Transverse colon (tissue), 4 donors: ENCODE data around the gene OAT. TPM values are rescaled to one million over a fixed set of nuclear protein-coding genes. Genes with fewer than 3 reads are reported as not detected.

Experiments used
- DNase-seq: peaks from one replicate; pipeline ENCODE4 v3.0.0-alpha.2; 2019
- H3K27ac ChIP-seq, 4 donors: fragments of 200-600 bp; sonication (generic); 2 replicates each; pipeline ENCODE4 v1.5.1; 2016 to 2018; ENCODE audit warnings: inconsistent platforms in 4 of 4
- H3K27me3 ChIP-seq: fragments of 200-600 bp; sonication (generic); 2 replicates; pipeline ENCODE4 v1.5.1; 2017; ENCODE audit warnings: inconsistent platforms
- H3K36me3 ChIP-seq, 4 donors: fragments of 200-600 bp; sonication (generic); 2 replicates each; pipeline ENCODE4 v1.5.1; 2017 to 2019; ENCODE audit warnings: inconsistent platforms in 4 of 4
- H3K4me1 ChIP-seq, 4 donors: fragments of 200-600 bp; sonication (generic); 2 replicates each; pipeline ENCODE4 v1.5.1; 2017 to 2020; ENCODE audit warnings: inconsistent platforms in 4 of 4
- H3K4me3 ChIP-seq, 4 donors: fragments of 200-600 bp; sonication (generic); 1 replicate in 1 of 4; 2 replicates in 3 of 4; pipeline versions ENCODE4 v1.5.1 to v1.6.1; 2017 to 2019; ENCODE audit warnings: inconsistent platforms in 4 of 4
- H3K9me3 ChIP-seq, 2 donors: fragments of 200-600 bp; sonication (generic); 2 replicates each; pipeline ENCODE4 v1.5.1; 2017 to 2019; ENCODE audit warnings: inconsistent platforms in 2 of 2
- EP300 ChIP-seq: sonication (generic); formaldehyde crosslinking; IDR thresholded peaks from one replicate; pipeline ENCODE4 v1.6.1; 2017; ENCODE audit warnings: antibody characterized with exemption, low read depth
- POLR2A ChIP-seq: fragments of 450-650 bp; IDR thresholded peaks from one replicate; pipeline ENCODE4 v1.6.1; 2016; ENCODE audit warnings: antibody characterized with exemption, mild to moderate bottlenecking, moderate library complexity
- POLR2AphosphoS5 ChIP-seq, 3 donors: sonication (generic); formaldehyde crosslinking; IDR thresholded peaks; one replicate each; pipeline ENCODE4 v1.6.1; 2016; ENCODE audit warnings: antibody characterized with exemption in 3 of 3
- WGBS, 2 donors: methylation state at CpG; one replicate each; pipeline ENCODE4 v1.1.5; 2018; ENCODE audit warnings: low coverage in 1 of 2; 5-methylcytosine and 5-hydroxymethylcytosine counted together
- in situ Hi-C, 4 donors: fragments of 200-750 bp; cut with MboI; loops; one replicate each; pipeline versions ENCODE4 v1.15.0 to v1.15.1; 2017; ENCODE audit warnings: low sequenced_read_pairs in 3 of 4, low pct_ligation_motif_present in 1 of 4, low pct_unique_long_range_greater_than_20kb in 1 of 4
- intact Hi-C: fragments of 100-400 bp; cut with DNase I; formaldehyde crosslinking; loops from one replicate; pipeline ENCODE4 v1.15.1; 2023; ENCODE audit warnings: low total_unique reads
- total RNA-seq, 4 donors: library from RNA; depleted of rRNA; stranded (reverse); fragments of >200 nt; gene quantifications; one replicate each; pipeline ENCODE4 v1.1.0, GENCODE V29; 2016
- TF ChIP-seq, protein P1 (sequence below), 5 experiments: fragments of 200-600 bp in 3 of 5; fragments of 450-650 bp in 2 of 5; sonication (generic) in 3 of 5; IDR thresholded peaks; 1 replicate in 2 of 5; 2 replicates in 3 of 5; pipeline ENCODE4 v1.5.1; 2016 to 2017; ENCODE audit warnings: antibody characterized with exemption in 5 of 5, inconsistent platforms in 3 of 5, mild to moderate bottlenecking in 2 of 5, moderate library complexity in 1 of 5

The OAT gene
- total RNA-seq, 4 donors from 2014 or later = 22.1 to 89.3 (median 60.9) TPM

DNA sequence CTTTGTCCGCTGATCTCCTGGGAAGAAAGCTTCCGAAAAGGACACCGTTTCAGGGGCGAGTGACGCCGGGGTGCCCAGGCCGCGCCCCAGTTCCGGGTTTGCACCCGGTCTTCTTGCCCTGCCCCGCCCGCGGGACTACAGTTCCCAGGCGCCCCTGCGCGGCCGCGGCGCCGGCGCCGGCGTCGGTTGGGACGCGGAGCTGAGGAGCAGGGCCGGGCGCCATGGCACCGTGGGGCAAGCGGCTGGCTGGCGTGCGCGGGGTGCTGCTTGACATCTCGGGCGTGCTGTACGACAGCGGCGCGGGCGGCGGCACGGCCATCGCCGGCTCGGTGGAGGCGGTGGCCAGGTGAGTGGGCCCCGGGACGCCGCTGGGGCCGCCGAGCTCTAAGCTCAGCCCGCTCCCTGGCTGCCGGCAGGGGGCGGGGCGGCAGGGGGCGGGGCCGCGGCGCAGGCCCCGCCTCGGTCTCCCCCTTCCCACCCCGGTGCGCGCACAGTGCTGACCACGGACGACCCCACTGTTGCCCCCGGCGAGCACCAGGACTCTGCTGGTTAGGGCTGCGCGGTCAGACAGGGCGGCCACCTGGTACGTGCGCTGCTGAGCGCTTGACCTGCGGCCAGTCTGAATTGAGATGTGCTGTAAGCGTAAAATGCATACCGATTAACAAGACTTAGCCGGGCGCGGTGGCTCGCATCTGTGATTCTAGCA is 43.1 kb upstream of the OAT start, which contains the start of gene LHPP:
Gene LHPP (plus strand): TSS at position 182 of the 706 bp plus-strand sequence. CDS start 40 bp downstream, at position 222.
- WGBS, 2 donors = 0 to 1% methylated on average over 7 to 37 of the region's 81 CpGs
- intact Hi-C loops (no loop called here), in situ Hi-C loops (no loop called here)
- peaks cover 5 to 20% (median 16%) of the 10 kb centered on the region in 4 donors for H3K4me1 ChIP-seq
- H3K4me3 ChIP-seq = peak within 1 kb of the TSS; percentile 71 to 87 (median 81)
- TF ChIP-seq EP300 (no peak), POLR2AphosphoS5 (IDR thresholded peaks at IDR 0.05) (peak in 1 of 3 donors; percentile 63), POLR2A (peak; percentile 43)
- TF ChIP-seq, protein P1, sequence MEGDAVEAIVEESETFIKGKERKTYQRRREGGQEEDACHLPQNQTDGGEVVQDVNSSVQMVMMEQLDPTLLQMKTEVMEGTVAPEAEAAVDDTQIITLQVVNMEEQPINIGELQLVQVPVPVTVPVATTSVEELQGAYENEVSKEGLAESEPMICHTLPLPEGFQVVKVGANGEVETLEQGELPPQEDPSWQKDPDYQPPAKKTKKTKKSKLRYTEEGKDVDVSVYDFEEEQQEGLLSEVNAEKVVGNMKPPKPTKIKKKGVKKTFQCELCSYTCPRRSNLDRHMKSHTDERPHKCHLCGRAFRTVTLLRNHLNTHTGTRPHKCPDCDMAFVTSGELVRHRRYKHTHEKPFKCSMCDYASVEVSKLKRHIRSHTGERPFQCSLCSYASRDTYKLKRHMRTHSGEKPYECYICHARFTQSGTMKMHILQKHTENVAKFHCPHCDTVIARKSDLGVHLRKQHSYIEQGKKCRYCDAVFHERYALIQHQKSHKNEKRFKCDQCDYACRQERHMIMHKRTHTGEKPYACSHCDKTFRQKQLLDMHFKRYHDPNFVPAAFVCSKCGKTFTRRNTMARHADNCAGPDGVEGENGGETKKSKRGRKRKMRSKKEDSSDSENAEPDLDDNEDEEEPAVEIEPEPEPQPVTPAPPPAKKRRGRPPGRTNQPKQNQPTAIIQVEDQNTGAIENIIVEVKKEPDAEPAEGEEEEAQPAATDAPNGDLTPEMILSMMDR (IDR thresholded peaks at IDR 0.05) = peak in 4 of 5 experiments; percentile 43 to 64 (median 52)
- H3K27me3 ChIP-seq = no peaks in the 10 kb centered on the region
- H3K9me3 ChIP-seq = no peaks in the 10 kb centered on the region
- peak; percentile 91 for DNase-seq
- H3K27ac ChIP-seq = peak within 1 kb of the TSS; percentile 88 to 94 (median 91)
- H3K36me3 ChIP-seq = no peaks in the 10 kb centered on the region

DNA sequence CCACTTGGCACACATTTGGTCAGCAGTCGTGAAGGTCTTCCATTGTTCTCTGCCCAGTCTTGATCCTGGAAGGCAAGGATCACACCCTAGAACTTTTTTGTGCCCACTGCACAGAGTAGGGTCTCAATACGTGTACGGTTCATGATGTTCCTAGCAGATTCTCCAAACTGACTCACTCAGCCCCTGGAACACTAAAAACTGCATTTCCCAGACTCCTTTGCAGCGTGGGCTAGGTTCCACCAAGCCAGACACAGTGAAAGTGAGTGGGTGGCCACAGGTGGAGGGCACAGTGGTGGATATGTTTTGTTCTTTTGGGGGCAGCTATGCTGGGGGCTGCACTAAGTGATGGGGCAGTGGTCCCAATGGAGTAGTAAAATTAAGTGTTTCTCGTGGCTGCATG is 41.4 kb upstream of the OAT start:
- intact Hi-C loops (no loop called here), in situ Hi-C loops (no loop called here)
- Histone ChIP-seq H3K9me3 (no peaks in the 10 kb centered on the region), H3K36me3 (no peaks in the 10 kb centered on the region), H3K27ac (no peak overlapping the region), H3K27me3 (peaks cover 13% of the 10 kb centered on the region), H3K4me1 (peaks cover 5 to 16% (median 13%) of the 10 kb centered on the region in 4 donors), H3K4me3 (no peak overlapping the region)
- DNase-seq = no peak
- TF ChIP-seq POLR2A = no peak
- no peak for TF ChIP-seq EP300
- TF ChIP-seq, protein P1 (IDR thresholded peaks at IDR 0.05) = no peak
- TF ChIP-seq POLR2AphosphoS5 (IDR thresholded peaks at IDR 0.05) = no peak
- 84% methylated on average over 4 of the region's 5 CpGs; no CpG with 5 or more reads in 1 of the 2 donors for WGBS, 2 donors

DNA sequence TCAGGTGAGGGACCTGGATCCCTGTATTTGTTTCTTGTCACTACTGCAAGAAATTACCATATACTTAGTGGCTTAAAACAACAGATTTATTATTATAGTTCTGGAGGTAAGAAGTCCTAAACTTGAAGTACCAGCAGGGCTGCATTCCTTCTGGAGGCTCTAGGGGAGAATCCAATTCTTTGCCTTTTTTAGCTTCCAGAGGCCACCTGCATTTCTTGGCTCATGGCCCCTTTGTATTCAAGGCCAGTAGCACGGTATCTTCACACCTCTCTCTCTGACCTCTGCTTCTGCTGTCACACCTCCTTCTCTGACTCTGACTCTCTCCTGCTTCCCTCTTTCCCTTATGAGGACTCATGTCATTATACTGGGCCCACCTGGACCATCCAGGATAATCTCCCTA is 40.7 kb upstream of the OAT start:
- no peak for TF ChIP-seq EP300
- TF ChIP-seq, protein P1 (IDR thresholded peaks at IDR 0.05) = no peak
- TF ChIP-seq POLR2AphosphoS5 (IDR thresholded peaks at IDR 0.05) = no peak
- WGBS, 2 donors = 44 to 46% methylated on average over 1 of the region's 1 CpG
- DNase-seq = no peak
- no peaks in the 10 kb centered on the region for H3K9me3 ChIP-seq
- no peak overlapping the region for H3K4me3 ChIP-seq
- in situ Hi-C loops (no loop called here), intact Hi-C loops (no loop called here)
- H3K36me3 ChIP-seq = no peaks in the 10 kb centered on the region
- peaks cover 5 to 13% (median 11%) of the 10 kb centered on the region in 4 donors for H3K4me1 ChIP-seq
- H3K27ac ChIP-seq = no peak overlapping the region
- peaks cover 21% of the 10 kb centered on the region for H3K27me3 ChIP-seq

DNA sequence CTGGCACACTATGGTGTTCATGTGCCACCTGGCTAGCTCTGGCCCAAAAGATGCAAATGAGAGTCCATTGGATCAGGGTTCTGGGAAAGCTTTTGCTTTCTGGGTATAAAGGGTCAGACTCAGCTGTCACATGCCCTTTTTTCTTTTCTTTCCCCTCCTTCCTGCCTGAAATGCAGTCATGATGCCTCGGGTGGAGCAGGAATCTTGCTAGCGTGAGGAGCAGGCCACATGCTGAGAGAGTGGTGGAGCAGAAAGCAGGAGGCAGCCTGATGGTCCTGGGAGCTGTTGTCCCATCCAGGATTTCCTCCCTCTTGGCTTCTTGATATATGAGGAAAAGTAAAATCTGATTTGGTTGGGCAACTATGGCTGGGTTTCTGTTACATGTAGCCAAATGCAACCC is 40.2 kb upstream of the OAT start:
- peaks cover 26% of the 10 kb centered on the region for H3K27me3 ChIP-seq
- H3K9me3 ChIP-seq = no peaks in the 10 kb centered on the region
- TF ChIP-seq, protein P1 (IDR thresholded peaks at IDR 0.05) = no peak
- TF ChIP-seq POLR2AphosphoS5 (IDR thresholded peaks at IDR 0.05) (no peak), POLR2A (no peak), EP300 (no peak)
- WGBS, 2 donors = 75% methylated on average over 2 of the region's 2 CpGs; no CpG with 5 or more reads in 1 of the 2 donors
- no peaks in the 10 kb centered on the region for H3K36me3 ChIP-seq
- H3K4me1 ChIP-seq = peaks cover 5 to 13% (median 11%) of the 10 kb centered on the region in 4 donors
- intact Hi-C loops (no loop called here), in situ Hi-C loops (no loop called here)
- no peak for DNase-seq
- H3K4me3 ChIP-seq = no peak overlapping the region
- no peak overlapping the region for H3K27ac ChIP-seq
